Uterus (tissue), 2 donors: ENCODE measurements around the gene AAGAB.

ENCODE experiments used
- CTCF ChIP-seq, 4 experiments: fragments of 200-600 bp in 2 of 4; fragments of 450-650 bp in 2 of 4; sonication (generic) in 2 of 4; IDR thresholded peaks; one replicate each; pipeline ENCODE4 v1.5.1; 2016 to 2019; ENCODE audit warnings: antibody characterized with exemption in 4 of 4, mild to moderate bottlenecking in 2 of 4, moderate library complexity in 1 of 4
- POLR2A ChIP-seq, 2 donors: fragments of 450-650 bp; IDR thresholded peaks; one replicate each; pipeline ENCODE4 v1.6.1; 2016; ENCODE audit warnings: antibody characterized with exemption in 2 of 2, mild to moderate bottlenecking in 1 of 2, moderate library complexity in 1 of 2

- TF ChIP-seq CTCF (IDR thresholded peaks at IDR 0.05), result no peak
- no peak for TF ChIP-seq POLR2A (IDR thresholded peaks at IDR 0.05)
Measured at GRCh38 chr15:67165254-67166253, 88.9 kb downstream of the AAGAB start.
